NCI-H1092 (cell line): ENCODE measurements around the gene GIGYF2.
A peak's percentile ranks its signal among the peaks of the same experiment; 100 is the strongest.
"Not testable (repeated sequence)": the region's sequence is repeated elsewhere in the genome, so short reads cannot be mapped to it uniquely, and the experiment has no call there.

Experiments
- DNase-seq: peaks from one replicate; lab custom pipeline; 2025; lab: John Stamatoyannopoulos, UW

The GIGYF2 gene

GRCh38 chr2:232687382-232688160 lies 9.6 kb upstream of the GIGYF2 start:
- no peak for DNase-seq

DNA sequence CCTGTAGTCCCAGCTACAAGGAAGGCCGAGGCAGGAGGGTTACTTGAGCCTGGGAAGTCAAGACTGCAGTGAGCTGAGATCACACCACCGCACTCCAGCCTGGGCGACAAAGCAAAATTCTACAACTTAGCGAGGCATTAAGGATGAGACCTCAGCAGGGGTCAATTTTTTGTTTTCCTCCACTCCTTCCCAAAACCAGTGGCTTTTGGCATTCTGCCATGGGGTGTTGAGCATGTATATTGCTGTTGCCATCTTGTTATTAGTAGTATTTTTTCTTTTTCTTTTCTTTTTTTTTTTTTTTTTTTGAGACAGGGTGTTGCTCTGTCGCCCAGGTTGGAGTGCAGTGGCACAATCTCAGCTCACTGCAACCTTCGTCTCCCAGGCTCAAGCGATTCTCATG lies 8.9 kb upstream of the GIGYF2 start:
- DNase-seq: no peak

- DNase-seq: peak; percentile 50
These were observed 7.8 kb upstream of the GIGYF2 start for GRCh38 chr2:232689152-232689910.

GRCh38 chr2:232691117-232691516 lies 6.0 kb upstream of the GIGYF2 start:
- not testable (repeated sequence) for DNase-seq

GRCh38 chr2:232693344-232693743 lies 3.8 kb upstream of the GIGYF2 start:
- DNase-seq: no peak

GRCh38 chr2:232696609-232697058 lies 497 bp upstream of the GIGYF2 start:
- DNase-seq: no peak

- no peak for DNase-seq
These were observed 628 bp downstream of the GIGYF2 start for GRCh38 chr2:232697807-232698110.

GRCh38 chr2:232698556-232699091 lies 1.5 kb downstream of the GIGYF2 start:
- no peak for DNase-seq

- DNase-seq: no peak
These were observed 2.0 kb downstream of the GIGYF2 start for GRCh38 chr2:232699110-232699509.

DNA sequence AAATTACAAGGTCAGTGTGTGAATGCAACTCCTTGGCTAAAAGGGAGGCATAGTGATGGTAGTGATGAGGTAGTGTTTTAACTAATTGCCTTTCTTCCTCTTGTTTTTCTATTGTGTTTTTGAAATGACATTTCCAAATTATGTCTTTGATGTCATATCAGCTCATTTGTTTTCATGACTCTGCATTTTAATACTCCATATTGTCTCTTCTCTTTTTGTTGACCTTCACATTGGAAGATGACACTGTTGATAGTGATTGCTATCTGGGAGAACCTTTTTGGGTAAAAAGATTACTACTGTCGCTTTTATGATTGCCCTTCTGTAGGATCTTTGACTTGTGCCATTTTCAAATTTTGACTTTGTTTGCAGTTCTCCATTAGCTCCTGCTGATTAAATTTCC lies 3.0 kb downstream of the GIGYF2 start:
- DNase-seq: no peak

DNA sequence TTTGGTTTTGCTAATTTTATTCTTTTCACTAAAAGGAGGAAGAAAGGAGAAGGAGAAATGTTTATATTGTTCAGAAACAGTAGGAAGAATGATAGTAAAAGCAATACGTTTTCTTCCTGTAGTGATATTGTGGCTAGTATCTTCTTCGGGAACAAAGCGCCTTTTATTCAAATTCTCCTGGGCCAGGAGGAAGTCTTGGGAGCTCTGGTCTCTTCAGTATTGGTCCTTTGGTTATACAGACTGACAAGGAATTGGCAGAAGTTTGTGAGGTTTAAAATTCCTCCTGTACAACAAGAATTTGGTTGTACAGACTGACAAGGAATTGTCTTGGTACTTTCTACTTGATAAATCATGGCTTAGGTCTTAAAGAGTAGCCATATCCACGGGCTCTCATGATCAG lies 9.9 kb downstream of the GIGYF2 start:
- DNase-seq: no peak

- no peak for DNase-seq
These were observed 16.4 kb downstream of the GIGYF2 start for GRCh38 chr2:232713505-232713904.

DNA sequence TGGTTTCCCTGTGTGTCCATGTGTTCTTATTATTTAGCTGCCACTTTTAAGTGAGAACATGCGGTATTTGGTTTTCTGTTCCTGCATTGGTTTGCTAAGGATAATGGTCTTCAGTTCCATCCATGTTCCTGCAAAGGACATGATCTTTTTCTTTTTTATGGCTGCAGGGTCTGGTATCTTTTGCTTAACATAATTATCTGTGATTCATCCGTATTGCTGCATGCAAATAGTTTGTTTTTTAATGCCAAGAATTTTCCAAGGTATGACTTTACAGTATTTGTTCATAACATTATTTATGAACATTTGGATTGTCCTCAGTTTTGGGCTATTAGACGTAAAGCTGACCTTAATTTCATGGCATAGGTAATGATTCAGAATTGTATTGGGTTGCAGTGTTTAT lies 17.8 kb downstream of the GIGYF2 start:
- no peak for DNase-seq

GRCh38 chr2:232720056-232720455 lies 22.9 kb downstream of the GIGYF2 start:
- DNase-seq: not testable (repeated sequence)

- DNase-seq: no peak
These were observed 24.1 kb downstream of the GIGYF2 start for GRCh38 chr2:232721261-232721660.

DNA sequence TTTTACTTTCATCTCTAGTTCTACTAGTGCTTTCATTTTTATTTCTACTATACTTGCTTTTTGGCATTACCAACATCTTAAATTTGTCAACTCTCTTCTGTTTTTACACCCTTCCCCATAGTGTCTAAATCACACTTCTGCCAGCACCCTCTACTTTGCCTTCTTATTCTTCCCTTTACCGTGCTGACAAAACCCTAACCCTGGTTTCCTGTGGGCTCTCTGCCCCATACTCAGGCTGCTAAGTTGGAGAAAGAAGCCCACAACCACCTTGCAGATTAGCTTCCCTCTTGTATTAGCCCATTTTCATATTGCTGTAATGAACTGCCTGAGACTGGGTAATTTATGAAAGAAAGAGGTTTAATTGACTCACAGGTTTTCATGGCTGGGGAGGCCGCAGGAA lies 24.8 kb downstream of the GIGYF2 start:
- no peak for DNase-seq

GRCh38 chr2:232723027-232723426 lies 25.9 kb downstream of the GIGYF2 start:
- no peak for DNase-seq

DNA sequence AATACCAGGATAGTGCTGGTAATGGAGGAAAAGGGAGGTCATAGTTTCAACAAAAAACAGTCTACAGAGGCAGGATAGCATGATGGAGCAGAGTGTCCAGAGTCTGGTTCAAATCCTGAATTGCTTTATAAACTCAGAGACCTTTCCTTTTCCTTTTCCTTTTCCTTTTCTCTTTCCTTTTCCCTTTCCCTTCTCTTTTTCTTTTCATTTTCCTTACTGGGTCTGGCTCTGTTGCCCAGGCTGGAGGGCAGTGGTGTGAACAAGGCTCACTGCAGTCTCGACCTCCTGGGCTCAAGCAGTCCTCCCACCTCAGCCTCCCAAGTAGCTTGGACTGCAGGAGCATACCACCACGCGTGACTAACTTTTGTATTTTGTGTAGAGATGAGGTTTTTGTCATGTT lies 31.7 kb downstream of the GIGYF2 start:
- DNase-seq: no peak

- DNase-seq: no peak
These were observed 34.3 kb downstream of the GIGYF2 start for GRCh38 chr2:232731470-232731869.

DNA sequence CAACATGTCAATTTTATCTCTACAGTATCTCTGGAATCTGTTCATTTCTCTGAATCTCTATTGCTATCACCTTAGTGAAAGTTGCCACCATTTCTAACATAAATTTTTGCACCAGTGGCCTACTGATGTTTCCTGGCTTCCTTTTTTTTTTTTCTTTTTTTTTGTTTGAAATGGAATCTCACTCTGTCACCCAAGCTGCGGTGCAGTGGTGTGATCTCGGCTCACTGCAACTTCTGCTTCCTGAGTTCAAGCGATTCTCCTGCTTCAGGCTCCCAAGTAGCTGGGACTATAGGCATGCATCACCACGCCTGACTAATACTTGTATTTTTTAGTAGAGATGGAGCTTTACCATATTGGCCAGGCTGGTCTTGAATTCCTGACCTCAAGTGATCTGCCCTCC lies 44.2 kb downstream of the GIGYF2 start:
- no peak for DNase-seq

- no peak for DNase-seq
These were observed 44.8 kb downstream of the GIGYF2 start for GRCh38 chr2:232741972-232742371.

DNA sequence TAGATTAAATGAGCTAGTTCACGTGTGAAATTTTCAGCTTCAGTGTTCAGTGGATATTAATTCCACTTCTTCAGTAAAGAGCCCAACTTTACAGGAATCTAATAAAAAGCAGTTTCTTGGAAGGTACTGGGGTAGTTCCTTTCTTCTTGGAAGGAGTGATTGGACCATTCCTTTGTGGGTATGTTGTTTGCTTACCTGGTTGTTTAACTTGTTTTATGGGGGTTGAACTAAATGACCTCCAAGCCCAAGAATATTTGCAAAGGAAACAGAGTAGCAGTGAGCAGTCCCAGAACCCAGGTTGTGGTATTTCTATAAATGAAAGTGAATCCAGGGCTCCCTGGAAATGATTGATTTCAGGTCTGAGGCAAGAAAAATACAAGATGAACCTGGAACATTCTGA lies 47.8 kb downstream of the GIGYF2 start:
- no peak for DNase-seq

DNA sequence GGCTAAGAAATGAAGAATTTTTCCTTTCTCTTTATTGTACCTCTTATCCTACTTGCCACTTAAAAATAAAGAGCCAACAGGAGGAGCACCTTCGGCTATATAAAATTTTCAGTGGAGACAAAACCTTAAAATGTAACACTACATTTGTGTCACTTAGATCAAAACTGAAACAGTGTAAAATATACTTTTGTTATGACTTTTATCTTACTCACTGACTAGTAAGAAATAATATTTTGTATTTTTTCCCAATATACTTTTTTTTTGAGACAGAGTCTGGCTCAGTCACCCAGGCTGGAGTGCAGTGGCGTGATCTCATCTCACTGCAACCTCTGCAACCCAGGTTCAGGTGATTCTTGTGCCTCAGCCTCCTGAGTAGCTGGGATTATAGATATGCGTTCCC lies 50.9 kb downstream of the GIGYF2 start:
- DNase-seq: no peak
